DMS114 treated with DMSO at 0.1 percent for 48 hours (cell line): ENCODE measurements around the gene PPM1M.
"Not testable (repeated sequence)": the region's sequence is repeated elsewhere in the genome, so short reads cannot be mapped to it uniquely, and the experiment has no call there.

Experiments used
- DNase-seq: peaks from one replicate; lab custom pipeline; 2025; ENCODE audit not compliant: unreplicated experiment; lab: John Stamatoyannopoulos, UW

PPM1M gene

DNA sequence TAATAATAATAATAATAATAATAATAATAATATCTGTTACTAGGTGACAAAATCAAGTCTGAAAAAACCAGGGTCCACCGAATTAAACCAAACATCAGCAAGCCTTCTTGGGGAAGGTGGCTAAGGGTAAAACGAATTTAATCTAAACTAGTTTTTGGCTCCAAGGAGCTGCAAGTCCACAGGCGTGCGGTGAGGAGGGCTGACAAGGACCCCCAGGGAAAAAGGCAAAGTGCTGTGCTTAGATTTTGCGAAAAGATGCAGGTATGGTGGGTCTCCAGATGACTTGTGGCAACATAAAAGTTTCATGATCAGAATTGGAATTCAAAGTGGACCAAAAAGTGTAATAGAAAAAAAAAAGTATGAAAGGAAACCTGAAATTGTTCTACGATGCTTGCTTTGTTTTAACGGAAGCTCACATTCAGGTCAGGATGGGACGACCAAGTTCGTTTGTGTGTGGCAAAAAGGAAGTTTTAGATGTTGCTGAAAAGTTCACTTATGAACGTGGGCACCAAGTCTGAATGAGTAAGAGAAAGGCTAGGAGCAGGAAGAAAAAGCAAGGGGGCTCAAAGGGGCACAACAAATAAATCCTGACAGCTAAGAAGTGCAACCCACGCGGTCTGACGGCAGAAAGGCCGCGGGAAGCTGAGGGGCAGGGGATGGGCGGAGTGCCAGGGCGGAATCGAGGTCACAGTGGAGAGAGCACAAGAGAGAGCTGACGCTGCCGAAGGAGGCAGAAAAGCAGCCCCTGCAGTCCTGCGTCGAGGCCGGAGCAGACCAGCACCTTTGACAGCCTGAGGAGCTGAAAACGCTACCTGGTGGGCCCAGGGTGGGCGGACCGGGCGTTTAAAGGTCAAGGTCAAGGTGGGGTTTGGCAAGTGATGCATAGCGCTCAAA, 31.8 kb downstream of the PPM1M start:
- DNase-seq, result peak; percentile 28

DNA sequence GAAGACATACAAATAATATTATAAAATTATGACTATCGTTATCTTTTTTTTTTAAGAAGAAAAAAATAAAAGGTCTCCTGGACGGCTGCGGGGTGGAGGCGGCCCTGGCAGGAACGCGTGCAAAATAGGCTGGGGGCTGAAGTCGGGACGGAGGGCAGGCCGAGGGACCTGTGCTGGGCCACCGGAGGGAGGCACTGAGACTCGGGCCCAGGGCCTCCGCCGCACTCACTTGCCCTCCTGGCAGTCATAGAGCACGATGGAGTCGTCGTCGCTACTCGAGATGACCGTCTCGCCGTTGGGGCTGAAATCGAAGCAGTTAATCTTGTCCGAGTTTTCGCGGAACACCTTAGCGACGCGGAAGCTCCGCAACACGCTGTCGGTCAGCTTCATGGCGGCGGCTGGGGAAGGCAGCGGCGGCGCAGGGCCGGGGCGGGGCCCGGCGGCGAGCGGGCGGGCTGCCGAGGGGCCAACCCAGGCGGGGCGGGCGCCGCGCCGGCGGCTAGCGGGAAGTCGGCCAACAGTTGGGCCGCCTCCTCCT, 32.5 kb downstream of the PPM1M start:
- no peak for DNase-seq

DNA sequence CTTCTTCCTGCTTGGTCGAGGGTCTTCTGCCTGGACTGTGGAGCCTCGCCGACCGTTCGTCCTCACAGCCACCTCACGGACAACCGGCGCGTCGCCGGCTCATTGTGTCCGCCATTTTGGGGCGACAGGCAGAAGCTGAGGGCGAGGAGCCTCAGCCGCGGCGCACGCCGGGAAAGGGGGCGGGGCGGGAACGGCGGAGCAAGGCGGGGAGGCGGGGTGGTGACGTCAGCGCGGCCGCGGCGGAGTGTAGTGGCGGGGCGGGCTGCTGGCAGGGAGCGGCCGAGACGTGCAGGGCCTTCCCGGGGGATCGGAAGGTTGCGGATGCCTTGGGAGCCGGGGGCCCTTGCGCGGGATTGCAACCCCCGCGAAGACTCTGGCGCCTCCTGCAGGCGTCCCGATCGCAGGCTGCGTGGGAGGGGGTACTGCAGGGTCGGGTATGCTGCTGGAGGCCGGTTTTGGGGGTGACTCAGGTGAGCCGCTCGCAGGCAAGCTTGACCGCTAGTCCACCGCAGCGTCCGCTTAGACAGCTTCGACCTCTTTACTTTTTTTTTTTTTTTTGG, 33.0 kb downstream of the PPM1M start, which contains the start of gene WDR82:
Gene WDR82, minus strand, starts transcription at position 140 of the 560 bp plus-strand sequence. CDS start 288 bp downstream, outside the sequence.
- DNase-seq, result peak; percentile 81

DNA sequence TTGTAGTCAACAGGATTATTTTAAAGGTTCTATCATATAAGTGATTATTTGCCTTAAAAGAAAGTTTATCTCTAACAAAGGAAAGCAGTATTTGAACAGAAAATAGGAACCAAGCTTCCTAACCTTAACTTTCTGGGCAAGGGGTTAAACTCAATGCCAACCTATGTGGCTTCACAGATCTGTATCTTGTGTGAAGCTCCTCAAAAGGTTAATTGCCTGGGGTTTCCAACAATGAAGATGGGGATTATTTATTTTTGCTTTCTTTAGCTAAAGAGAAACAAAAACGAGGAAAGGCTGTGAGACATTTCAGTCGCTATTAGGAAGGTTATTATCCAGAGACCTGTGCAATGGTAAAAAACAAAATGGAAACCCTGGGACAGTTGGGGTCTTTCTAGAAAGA, 34.0 kb downstream of the PPM1M start:
- DNase-seq, result no peak

DNA sequence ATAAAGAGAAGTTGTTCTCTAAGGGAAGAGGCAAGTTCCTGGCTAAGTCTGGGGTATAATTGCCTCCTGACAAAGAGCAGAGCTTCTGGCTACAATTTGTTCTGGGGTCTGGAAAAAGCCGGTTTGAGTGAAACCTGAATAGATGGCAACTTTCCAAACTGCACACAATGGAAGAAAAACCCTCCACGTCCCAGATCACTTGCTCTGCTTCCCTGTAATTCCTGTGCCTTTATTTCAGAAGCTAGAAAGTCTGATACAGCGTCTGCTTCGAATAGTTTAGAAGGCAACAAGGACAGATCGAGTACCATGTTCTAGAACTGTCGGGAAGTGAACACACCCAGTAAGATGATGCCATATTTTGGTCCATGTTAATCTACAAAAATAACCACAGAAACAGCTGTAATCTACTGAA, 34.5 kb downstream of the PPM1M start:
- no peak for DNase-seq

DNA sequence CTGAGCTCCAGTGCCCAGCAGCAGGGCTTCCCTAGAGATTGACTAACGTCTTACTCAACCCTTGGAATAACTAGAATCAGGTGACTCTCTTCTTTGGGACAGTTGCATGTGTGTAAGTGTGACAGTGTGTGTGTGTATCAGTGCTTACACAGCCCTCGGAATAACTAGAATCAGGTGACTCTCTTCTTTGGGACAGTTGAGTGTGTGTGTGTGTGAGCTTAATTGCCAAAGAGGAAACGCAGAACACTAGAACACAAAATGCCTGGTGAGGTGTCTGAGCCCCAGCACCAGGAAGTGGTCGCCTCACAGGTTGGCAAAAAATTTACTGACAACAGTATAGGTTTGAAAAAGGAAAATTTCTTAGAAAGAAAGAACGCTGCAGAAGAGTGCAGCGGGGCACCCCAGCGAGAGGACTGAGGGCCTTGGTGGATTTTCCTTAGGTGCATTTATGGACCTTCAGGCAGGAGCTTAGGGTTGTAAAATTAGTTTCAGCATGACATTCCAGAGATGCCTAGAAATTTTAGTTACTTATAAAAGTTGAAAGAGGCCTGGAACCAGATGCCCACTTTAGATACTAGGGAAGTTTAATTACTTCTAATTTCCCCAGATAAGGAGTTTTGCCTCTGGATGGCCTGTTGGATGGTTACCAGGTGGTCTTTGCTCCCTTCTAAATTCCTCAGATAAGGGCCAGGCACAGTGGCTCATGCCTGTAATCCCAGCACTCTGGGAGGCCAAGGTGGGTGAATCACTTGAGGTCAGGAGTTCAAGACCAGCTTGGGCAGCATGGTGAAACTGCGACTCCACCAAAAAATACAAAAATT, 36.6 kb downstream of the PPM1M start:
- no peak for DNase-seq

DNA sequence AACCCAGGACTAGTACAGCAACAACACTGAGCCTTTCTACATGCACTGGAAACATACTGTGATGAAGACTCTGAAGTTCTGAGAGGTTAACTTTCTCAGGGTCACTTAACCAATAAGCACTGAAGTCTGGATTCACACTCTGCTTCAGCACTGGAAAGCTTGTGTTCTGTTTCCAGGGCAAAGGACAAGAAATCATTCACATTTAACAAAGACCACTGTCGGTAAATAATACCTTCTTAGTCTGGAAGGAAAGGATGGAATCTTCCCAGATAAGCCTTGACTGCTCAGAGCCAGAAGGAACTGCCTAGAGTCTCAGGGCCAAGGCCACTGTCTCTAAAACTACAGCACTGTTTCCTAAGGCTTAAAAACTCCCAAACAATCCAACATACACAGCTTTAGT, 37.7 kb downstream of the PPM1M start:
- no peak for DNase-seq

DNA sequence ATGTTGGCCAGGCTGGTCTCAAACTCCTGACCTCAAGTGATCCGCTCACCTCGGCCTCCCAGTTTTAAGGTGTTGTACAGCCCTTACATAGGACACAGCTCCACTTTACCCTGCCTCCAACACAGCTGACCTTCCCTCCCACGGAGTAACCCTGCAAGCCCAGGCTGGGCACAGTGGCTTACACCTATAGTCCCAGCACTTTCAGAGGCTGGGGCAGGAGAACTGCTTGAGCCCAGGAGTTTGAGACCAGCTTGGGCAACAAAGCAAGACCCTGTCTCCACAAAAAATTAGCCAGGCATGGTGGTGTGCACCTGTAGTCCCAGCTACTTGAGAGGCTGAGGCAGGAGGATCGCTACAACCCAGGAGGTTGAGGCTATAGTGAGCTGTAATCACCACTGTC, 38.5 kb downstream of the PPM1M start:
- DNase-seq, result not testable (repeated sequence)

DNA sequence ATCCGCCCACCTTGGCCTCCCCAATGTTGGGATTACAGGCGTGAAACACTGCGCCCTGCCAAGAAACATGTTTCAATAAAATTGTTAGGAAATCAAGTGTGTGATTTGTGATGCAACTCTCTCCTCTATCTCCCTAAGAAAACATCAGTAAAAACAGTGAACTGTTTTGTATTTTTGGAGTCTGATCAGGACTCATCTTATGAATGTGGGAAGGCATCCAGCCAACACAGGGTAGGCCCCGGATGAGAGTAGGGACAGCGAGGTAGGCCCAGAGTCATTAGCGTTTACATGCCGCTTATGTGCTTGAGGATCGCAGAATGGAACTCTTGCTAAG, 41.2 kb downstream of the PPM1M start:
- no peak for DNase-seq

DNA sequence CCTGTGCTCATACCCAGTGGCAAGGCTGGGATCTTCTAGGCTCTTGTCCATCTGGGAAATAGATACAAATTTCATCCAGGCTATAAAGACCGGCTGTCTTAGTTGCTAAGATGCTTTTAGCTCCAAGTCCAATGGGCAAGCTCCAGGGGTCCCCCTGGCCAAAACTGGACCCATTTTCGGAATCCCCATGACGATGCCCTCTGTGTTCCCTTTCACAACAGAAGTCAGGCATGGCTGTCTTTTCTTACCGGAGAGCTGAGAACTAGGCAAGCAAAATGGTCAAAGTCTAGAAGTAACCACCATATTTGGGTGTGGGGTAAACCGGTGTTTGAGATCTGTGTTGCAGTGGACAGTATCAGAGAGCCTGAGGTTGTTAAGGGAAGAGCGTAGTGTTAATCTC, 43.1 kb downstream of the PPM1M start:
- DNase-seq, result no peak

DNA sequence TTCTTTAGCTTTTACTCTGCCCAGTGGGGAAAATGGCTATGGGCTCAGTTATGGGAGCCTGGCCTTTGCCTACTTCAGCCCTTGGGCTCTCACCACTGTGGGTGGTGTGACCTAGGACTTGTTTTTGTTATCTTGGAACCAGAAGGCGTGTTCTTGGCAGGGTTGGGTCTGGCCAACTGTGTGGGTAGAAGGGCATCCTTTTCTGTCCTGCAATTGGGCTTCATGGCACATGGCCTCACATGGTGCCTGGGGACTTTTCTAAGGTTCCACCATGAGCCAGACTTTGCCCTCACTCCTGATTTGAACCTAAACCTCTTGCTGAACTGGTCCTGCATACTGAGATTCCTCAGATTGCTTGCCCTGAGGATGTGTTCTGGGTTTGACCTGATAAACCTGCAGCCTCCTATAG, 43.8 kb downstream of the PPM1M start:
- DNase-seq, result no peak

DNA sequence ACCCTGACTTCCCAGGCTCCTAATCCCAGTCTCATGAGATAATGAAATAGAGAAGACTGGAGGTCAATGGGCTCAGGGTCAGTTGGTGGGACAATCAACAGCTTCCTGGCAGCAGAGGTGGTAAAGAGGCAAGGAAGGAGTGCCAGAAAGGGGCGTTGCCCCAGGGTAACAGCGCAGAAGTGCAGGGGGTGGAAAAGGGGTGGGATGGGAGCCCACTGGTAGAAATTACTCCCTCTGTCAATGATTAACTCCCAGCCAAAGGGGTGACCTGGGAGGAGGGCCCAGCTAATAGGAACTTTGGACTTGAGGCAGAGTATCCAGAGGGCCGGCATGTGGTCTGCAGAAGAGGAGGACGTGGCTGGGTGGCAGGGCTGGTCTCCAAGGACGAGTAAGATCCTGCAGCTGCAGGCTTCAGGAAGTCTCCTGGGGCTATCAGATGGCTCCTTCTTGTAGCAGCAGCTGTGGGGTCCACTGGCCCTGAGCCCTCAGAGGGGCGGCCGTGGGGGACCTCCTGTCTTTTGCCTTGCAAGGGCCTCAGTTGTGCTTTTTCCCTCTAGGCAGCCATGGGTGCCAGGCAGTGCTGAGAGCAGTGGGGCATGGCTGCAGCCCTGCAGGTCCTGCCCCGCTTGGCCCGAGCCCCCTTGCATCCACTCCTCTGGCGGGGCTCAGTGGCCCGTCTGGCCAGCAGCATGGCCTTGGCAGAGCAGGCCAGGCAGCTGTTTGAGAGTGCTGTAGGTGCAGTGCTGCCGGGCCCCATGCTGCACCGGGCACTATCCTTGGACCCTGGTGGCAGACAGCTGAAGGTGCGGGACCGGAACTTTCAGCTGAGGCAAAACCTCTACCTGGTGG, 44.4 kb downstream of the PPM1M start:
- DNase-seq, result no peak

DNA sequence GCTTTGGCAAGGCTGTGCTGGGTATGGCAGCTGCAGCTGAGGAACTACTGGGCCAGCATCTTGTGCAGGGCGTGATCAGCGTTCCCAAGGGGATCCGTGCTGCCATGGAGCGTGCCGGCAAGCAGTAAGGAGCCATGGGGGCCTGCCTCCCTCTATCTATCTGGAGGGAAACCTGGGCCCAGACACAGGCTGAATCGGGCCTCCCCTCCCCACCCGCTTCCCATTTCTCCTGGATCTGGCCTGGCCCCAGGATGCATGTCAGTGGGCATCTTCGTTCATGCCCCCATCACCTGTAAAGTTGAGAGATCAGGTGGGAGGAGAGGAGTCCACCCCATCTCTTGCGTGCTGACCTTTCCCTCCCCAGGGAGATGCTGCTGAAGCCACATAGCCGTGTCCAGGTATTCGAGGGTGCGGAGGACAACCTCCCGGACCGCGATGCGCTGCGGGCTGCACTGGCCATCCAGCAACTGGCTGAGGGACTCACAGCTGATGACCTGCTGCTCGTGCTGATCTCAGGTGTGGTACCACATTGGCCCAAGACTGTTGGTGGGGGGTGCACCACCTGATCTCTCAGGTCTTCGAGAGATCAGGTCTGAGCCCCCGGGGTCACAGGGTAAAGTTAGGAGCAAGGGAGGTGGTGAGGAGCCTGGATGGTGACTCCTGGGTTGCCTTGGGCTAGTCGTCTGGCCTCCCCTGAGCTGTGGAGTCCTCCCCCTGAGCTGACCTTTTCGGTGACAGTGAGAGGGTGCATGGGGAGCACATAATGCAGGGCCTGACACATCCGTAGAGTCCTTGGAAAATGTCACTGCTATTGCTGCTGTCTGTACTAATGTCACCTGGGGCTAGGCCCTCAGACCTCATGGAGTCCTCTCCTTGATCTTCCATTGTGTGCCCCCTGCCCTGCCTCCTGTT, 45.3 kb downstream of the PPM1M start:
- no peak for DNase-seq

DNA sequence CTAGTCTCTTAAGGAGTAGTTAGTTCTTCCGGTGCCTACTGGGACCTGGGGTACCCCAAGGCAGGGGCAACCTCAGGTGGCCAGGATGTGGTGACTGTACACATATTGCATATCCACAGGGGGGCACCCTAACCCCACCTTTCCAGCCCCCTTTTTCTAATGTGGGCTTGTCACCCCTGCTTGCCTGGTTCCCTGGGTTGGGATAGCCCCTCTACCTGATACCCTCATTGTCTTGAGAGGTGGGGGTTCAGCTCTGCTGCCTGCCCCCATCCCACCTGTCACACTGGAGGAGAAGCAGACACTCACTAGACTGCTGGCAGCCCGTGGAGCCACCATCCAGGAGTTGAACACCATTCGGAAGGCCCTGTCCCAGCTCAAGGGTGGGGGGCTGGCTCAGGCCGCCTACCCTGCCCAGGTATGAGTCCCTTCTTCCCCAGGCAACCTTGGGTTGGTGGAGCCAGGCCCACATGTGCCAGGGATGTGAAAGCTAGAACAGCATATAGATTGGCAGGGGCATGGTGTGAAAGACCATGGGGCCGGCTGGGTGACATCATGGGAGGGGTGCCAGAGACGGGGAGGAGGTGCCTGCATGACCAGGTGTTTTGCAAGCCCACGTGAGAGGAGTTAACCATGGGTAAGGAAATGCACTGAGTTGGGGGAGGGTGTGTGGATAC, 46.1 kb downstream of the PPM1M start:
- no peak for DNase-seq

DNA sequence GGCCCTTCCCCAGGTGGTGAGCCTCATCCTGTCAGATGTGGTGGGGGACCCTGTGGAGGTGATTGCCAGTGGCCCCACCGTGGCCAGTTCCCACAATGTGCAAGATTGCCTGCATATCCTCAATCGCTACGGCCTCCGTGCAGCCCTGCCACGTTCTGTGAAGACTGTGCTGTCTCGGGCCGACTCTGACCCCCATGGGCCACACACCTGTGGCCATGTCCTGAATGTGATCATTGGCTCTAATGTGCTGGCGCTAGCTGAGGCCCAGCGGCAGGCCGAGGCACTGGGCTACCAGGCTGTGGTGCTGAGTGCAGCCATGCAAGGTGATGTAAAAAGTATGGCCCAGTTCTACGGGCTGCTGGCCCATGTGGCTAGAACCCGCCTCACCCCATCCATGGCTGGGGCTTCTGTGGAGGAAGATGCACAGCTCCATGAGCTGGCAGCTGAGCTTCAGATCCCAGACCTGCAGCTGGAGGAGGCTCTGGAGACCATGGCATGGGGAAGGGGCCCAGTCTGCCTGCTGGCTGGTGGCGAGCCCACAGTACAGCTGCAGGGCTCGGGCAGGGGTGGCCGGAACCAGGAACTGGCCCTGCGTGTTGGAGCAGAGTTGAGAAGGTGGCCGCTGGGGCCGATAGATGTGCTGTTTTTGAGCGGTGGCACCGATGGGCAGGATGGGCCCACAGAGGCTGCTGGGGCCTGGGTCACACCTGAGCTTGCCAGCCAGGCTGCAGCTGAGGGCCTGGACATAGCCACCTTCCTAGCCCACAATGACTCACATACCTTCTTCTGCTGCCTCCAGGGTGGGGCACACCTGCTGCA, 46.9 kb downstream of the PPM1M start:
- DNase-seq, result no peak

DNA sequence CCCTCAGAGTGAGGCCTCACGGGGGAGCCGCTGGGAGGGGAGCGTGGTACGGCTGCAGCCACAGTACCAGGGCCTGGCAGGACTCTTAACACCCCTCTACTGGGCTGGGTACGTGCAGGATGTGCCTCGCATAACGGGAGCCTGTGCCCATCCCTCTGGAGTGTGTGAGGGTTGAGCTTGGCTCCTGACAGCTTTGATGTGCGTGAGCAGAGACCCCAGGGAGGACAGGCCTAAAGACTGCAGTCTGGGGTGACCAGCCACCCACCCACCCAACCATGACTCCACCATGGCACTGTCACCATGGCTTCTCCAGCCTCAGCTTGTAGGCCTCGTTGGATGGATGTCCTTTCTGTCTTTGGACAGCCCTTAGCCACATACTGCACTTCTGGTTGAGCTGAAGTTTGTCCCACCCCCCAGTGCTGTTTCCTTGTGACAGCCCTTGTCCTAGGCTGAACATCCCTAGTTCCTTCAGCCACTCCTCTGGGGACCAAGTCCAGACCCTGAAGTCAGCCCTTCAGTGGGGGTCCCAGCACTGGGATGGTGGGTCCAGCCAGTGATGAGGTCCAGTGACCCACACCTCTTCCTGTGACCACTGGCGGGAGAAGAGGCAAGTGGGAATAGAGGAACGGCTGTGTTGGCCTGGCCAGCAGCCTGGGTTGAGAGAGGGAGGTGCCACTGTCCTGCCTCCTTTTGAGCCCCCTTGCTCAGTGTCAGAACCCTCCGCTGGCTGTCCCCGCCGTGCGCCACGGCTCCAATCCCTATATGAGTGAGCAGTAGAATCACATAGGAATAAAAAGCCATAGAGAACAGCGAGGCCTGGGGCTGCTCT, 48.1 kb downstream of the PPM1M start:
- DNase-seq, result no peak
